Measurements from ENCODE around the gene SCAI. TPM values are rescaled to one million over a fixed set of nuclear protein-coding genes. Genes with fewer than 3 reads are reported as not detected.
"Not testable (repeated sequence)": the region's sequence is repeated elsewhere in the genome, so short reads cannot be mapped to it uniquely, and the experiment has no call there.

SCAI gene
- total RNA-seq, 1 experiment from 2014 or later, result 3.7 TPM

- H3K27ac Mint-ChIP-seq (ENCODE audit: low read depth, unreplicated experiment), result no peak overlapping the region
- intact Hi-C loops (cut with micrococcal nuclease), result no loop called here
- H3K36me3 Mint-ChIP-seq (ENCODE audit: insufficient read depth, unreplicated experiment), result peaks cover 12% of the 10 kb centered on the region
- H3K4me3 Mint-ChIP-seq (ENCODE audit: unreplicated experiment), result no peak overlapping the region
- H3K4me1 Mint-ChIP-seq (ENCODE audit: insufficient read depth, unreplicated experiment), result no peaks in the 10 kb centered on the region
- no peaks in the 10 kb centered on the region for H3K9me3 Mint-ChIP-seq (ENCODE audit: unreplicated experiment)
- DNase-seq (ENCODE audit: unreplicated experiment), result no peak
- ChIA-PET CTCF (no interaction called here), POLR2A (no interaction called here)
- TF ChIP-seq, protein P1, sequence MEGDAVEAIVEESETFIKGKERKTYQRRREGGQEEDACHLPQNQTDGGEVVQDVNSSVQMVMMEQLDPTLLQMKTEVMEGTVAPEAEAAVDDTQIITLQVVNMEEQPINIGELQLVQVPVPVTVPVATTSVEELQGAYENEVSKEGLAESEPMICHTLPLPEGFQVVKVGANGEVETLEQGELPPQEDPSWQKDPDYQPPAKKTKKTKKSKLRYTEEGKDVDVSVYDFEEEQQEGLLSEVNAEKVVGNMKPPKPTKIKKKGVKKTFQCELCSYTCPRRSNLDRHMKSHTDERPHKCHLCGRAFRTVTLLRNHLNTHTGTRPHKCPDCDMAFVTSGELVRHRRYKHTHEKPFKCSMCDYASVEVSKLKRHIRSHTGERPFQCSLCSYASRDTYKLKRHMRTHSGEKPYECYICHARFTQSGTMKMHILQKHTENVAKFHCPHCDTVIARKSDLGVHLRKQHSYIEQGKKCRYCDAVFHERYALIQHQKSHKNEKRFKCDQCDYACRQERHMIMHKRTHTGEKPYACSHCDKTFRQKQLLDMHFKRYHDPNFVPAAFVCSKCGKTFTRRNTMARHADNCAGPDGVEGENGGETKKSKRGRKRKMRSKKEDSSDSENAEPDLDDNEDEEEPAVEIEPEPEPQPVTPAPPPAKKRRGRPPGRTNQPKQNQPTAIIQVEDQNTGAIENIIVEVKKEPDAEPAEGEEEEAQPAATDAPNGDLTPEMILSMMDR (IDR thresholded peaks at IDR 0.05; ENCODE audit: unreplicated experiment), result no peak
- no peaks in the 10 kb centered on the region for H3K27me3 Mint-ChIP-seq (ENCODE audit: insufficient read depth, unreplicated experiment)
- BruUV-seq (replicated peaks), result no TSS peak
These were observed 115.3 kb downstream of the SCAI start for GRCh38 chr9:125028041-125028440.

DNA sequence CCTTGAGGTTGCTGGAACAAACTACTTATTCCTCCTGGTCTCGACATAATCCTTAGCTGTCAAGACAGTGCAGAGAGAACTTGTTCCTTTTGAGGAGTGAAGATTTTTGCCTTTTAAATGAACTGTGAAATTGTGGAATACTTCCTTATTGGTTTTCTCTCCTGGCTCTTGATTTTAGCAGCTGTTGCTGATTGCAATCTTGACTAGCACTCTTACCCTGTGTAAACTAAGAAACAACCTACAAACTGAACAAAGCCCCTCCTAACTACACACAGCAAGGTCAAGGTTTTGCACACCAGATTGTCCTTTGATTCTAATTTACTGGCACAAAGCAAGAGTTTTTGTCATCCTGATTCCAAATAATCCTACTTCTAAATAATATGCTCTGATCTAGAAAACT is 118.4 kb downstream of the SCAI start:
- ChIA-PET POLR2A (interaction anchor here (0.6 kb wide), 1 partner anchor 216 kb away, joined by 3 read pairs; the partner anchor contains the start of gene HSPA5), CTCF (interaction anchor here (0.7 to 1.0 kb wide), 2 partner anchors 10 to 33 kb away, joined by 3 read pairs; no protein-coding TSS in a partner anchor)
- H3K9me3 Mint-ChIP-seq (ENCODE audit: unreplicated experiment), result peaks cover 10% of the 10 kb centered on the region
- no peak for DNase-seq (ENCODE audit: unreplicated experiment)
- TF ChIP-seq, protein P1 (IDR thresholded peaks at IDR 0.05; ENCODE audit: unreplicated experiment), result no peak
- H3K36me3 Mint-ChIP-seq (ENCODE audit: insufficient read depth, unreplicated experiment), result peaks cover 15% of the 10 kb centered on the region
- H3K27ac Mint-ChIP-seq (ENCODE audit: low read depth, unreplicated experiment), result no peak overlapping the region
- intact Hi-C loops (cut with micrococcal nuclease), result no loop called here
- H3K4me1 Mint-ChIP-seq (ENCODE audit: insufficient read depth, unreplicated experiment), result no peaks in the 10 kb centered on the region
- H3K27me3 Mint-ChIP-seq (ENCODE audit: insufficient read depth, unreplicated experiment), result no peaks in the 10 kb centered on the region
- no TSS peak for BruUV-seq (replicated peaks)
- H3K4me3 Mint-ChIP-seq (ENCODE audit: unreplicated experiment), result no peak overlapping the region

DNA sequence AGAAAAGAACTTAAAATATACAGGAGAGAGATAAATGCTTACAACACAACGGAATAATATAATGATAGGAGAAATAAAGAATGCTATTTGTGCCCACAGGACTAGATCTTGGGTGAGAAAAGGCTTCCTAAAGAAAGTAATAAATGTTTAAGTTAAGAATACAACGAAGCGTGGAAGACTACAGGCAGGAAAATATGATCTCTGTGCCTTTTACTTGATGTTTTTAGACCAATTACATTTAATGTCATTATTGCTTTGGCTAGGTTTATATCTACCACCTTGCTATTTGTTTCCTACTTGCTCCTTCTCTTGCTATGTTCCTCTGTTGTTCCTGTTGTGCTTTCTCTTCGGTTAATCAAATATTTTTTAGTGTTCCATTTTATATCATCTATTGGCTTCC is 122.3 kb downstream of the SCAI start:
- Mint-ChIP-seq H3K36me3 (ENCODE audit: insufficient read depth, unreplicated experiment) (peaks cover 15% of the 10 kb centered on the region), H3K4me3 (ENCODE audit: unreplicated experiment) (no peak overlapping the region), H3K27me3 (ENCODE audit: insufficient read depth, unreplicated experiment) (no peaks in the 10 kb centered on the region), H3K4me1 (ENCODE audit: insufficient read depth, unreplicated experiment) (no peaks in the 10 kb centered on the region), H3K27ac (ENCODE audit: low read depth, unreplicated experiment) (no peak overlapping the region), H3K9me3 (ENCODE audit: unreplicated experiment) (peaks cover 10% of the 10 kb centered on the region)
- BruUV-seq (replicated peaks), result no TSS peak
- DNase-seq (ENCODE audit: unreplicated experiment), result no peak
- intact Hi-C loops (cut with micrococcal nuclease), result no loop called here
- ChIA-PET POLR2A (no interaction called here), CTCF (interaction anchor here (0.6 kb wide), 1 partner anchor 41 kb away, joined by 3 read pairs; no protein-coding TSS in a partner anchor)
- TF ChIP-seq, protein P1 (IDR thresholded peaks at IDR 0.05; ENCODE audit: unreplicated experiment), result no peak

GRCh38 chr9:125015655-125016054 is 127.7 kb downstream of the SCAI start:
- POLR2A ChIA-PET; H3K4me3 Mint-ChIP-seq (ENCODE audit: unreplicated experiment); H3K4me1 Mint-ChIP-seq (ENCODE audit: insufficient read depth, unreplicated experiment); CTCF ChIA-PET; H3K36me3 Mint-ChIP-seq (ENCODE audit: insufficient read depth, unreplicated experiment); DNase-seq (ENCODE audit: unreplicated experiment); H3K27ac Mint-ChIP-seq (ENCODE audit: low read depth, unreplicated experiment); BruUV-seq (replicated peaks); intact Hi-C loops (cut with micrococcal nuclease); H3K27me3 Mint-ChIP-seq (ENCODE audit: insufficient read depth, unreplicated experiment); H3K9me3 Mint-ChIP-seq (ENCODE audit: unreplicated experiment): not testable (repeated sequence)

DNA sequence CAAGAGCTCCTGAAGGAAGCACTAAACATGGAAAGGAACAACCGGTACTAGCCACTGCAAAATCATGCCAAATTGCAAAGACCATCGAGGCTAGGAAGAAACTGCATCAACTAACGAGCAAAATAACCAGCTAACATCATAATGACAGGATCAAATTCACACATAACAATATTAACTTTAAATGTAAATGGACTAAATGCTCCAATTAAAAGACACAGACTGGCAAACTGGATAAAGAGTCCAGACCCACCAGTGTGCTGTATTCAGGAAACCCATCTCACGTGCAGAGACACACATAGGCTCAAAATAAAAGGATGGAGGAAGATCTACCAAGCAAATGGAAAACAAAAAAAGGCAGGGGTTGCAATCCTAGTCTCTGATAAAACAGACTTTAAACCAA is 131.3 kb downstream of the SCAI start:
- H3K27ac Mint-ChIP-seq (ENCODE audit: low read depth, unreplicated experiment); H3K4me1 Mint-ChIP-seq (ENCODE audit: insufficient read depth, unreplicated experiment); intact Hi-C loops (cut with micrococcal nuclease); H3K9me3 Mint-ChIP-seq (ENCODE audit: unreplicated experiment); DNase-seq (ENCODE audit: unreplicated experiment); CTCF ChIA-PET; H3K27me3 Mint-ChIP-seq (ENCODE audit: insufficient read depth, unreplicated experiment); H3K36me3 Mint-ChIP-seq (ENCODE audit: insufficient read depth, unreplicated experiment); H3K4me3 Mint-ChIP-seq (ENCODE audit: unreplicated experiment); POLR2A ChIA-PET; BruUV-seq (replicated peaks): not testable (repeated sequence)

All from MCF 10A (cell line).